HG02642 (cell line): ENCODE measurements around the gene ERBIN.
"Not testable (repeated sequence)": the region's sequence is repeated elsewhere in the genome, so short reads cannot be mapped to it uniquely, and the experiment has no call there.

Experiments used
- ATAC-seq: cut with Tn5 transposase; IDR thresholded peaks from one replicate; pipeline ENCODE4 v1.9.1; 2021; ENCODE audit warnings: mild to moderate bottlenecking; ENCODE audit not compliant: unreplicated experiment, poor library complexity

The ERBIN gene

GRCh38 chr5:65926276-65926783 is at the start of gene ERBIN:
Gene ERBIN, plus strand, starts transcription at chr5:65926575. Its CDS starts 66,144 bp downstream, at chr5:65992719.
- ATAC-seq: peak; percentile 37

- ATAC-seq: no peak
These were observed 49.4 kb upstream of the ERBIN start for GRCh38 chr5:65876970-65877369.

GRCh38 chr5:65879668-65880256 is 46.6 kb upstream of the ERBIN start:
- not testable (repeated sequence) for ATAC-seq

- ATAC-seq: no peak
These were observed 45.8 kb upstream of the ERBIN start for GRCh38 chr5:65880496-65881072.

- ATAC-seq: no peak
These were observed 44.1 kb upstream of the ERBIN start for GRCh38 chr5:65882278-65882677.

- ATAC-seq: no peak
These were observed 42.9 kb upstream of the ERBIN start for GRCh38 chr5:65883461-65883860.

GRCh38 chr5:65886387-65886786 is 40.0 kb upstream of the ERBIN start:
- no peak for ATAC-seq

- ATAC-seq: not testable (repeated sequence)
These were observed 34.4 kb upstream of the ERBIN start for GRCh38 chr5:65892024-65892423.

- ATAC-seq: no peak
These were observed 33.6 kb upstream of the ERBIN start for GRCh38 chr5:65892801-65893200.

- ATAC-seq: no peak
These were observed 32.5 kb upstream of the ERBIN start for GRCh38 chr5:65893749-65894430.

- no peak for ATAC-seq
These were observed 30.5 kb upstream of the ERBIN start for GRCh38 chr5:65895891-65896290.

GRCh38 chr5:65900746-65901145 is 25.6 kb upstream of the ERBIN start:
- ATAC-seq: no peak

GRCh38 chr5:65902104-65902503 is 24.3 kb upstream of the ERBIN start:
- ATAC-seq: no peak

GRCh38 chr5:65903581-65903980 is 22.8 kb upstream of the ERBIN start:
- no peak for ATAC-seq

- no peak for ATAC-seq
These were observed 20.1 kb upstream of the ERBIN start for GRCh38 chr5:65906256-65906655.

- ATAC-seq: no peak
These were observed 19.2 kb upstream of the ERBIN start for GRCh38 chr5:65907135-65907534.

- no peak for ATAC-seq
These were observed 15.7 kb upstream of the ERBIN start for GRCh38 chr5:65910711-65911110.

- ATAC-seq: no peak
These were observed 14.1 kb upstream of the ERBIN start for GRCh38 chr5:65912311-65912710.

- ATAC-seq: no peak
These were observed 12.9 kb upstream of the ERBIN start for GRCh38 chr5:65913519-65913918.

GRCh38 chr5:65914641-65915196 is 11.7 kb upstream of the ERBIN start:
- no peak for ATAC-seq

- ATAC-seq: not testable (repeated sequence)
These were observed 10.7 kb upstream of the ERBIN start for GRCh38 chr5:65915661-65916060.
